Liver (tissue), 9 donors: ENCODE results near the gene PKD2. TPM values are rescaled to one million over a fixed set of nuclear protein-coding genes. Genes with fewer than 3 reads are reported as not detected.
A peak's percentile ranks its signal among the peaks of the same experiment; 100 is the strongest.

Source experiments
- DNase-seq: peaks from one replicate; pipeline ENCODE4 v3.0.0-alpha.2; 2017; ENCODE audit warnings: low spot score
- H3K27ac ChIP-seq, 2 donors: one replicate each; pipeline ENCODE4 v1.7.0; 2013; ENCODE audit warnings: inconsistent platforms in 2 of 2, low read length in 2 of 2, control low read depth in 1 of 2, low read depth in 1 of 2, mild to moderate bottlenecking in 1 of 2
- H3K27me3 ChIP-seq, 4 donors: one replicate each; pipeline versions ENCODE4 v1.6.1 to v1.7.0; 2013; ENCODE audit warnings: low read length in 3 of 4, inconsistent platforms in 1 of 4, mild to moderate bottlenecking in 1 of 4, moderate library complexity in 1 of 4; ENCODE audit not compliant: control insufficient read depth in 4 of 4, insufficient read depth in 4 of 4
- H3K36me3 ChIP-seq, 4 donors: one replicate each; pipeline versions ENCODE4 v1.6.1 to v1.7.0; 2013; ENCODE audit warnings: low read length in 3 of 4, mild to moderate bottlenecking in 3 of 4, low read depth in 1 of 4, moderate library complexity in 1 of 4; ENCODE audit not compliant: control insufficient read depth in 4 of 4, insufficient read depth in 3 of 4
- H3K4me1 ChIP-seq, 4 donors: one replicate each; pipeline versions ENCODE4 v1.6.1 to v1.7.0; 2013; ENCODE audit warnings: low read length in 3 of 4, mild to moderate bottlenecking in 3 of 4, moderate library complexity in 1 of 4; ENCODE audit not compliant: control insufficient read depth in 4 of 4, insufficient read depth in 4 of 4
- H3K4me3 ChIP-seq, 3 donors: one replicate each; pipeline versions ENCODE4 v1.6.1 to v1.7.0; 2013; ENCODE audit warnings: low read length in 3 of 3, control low read depth in 1 of 3, low read depth in 1 of 3, mild to moderate bottlenecking in 1 of 3
- H3K9ac ChIP-seq, 2 donors: one replicate each; pipeline ENCODE4 v1.7.0; 2013; ENCODE audit warnings: low read length in 2 of 2, mild to moderate bottlenecking in 2 of 2, moderate library complexity in 2 of 2, control low read depth in 1 of 2, low read depth in 1 of 2
- H3K9me3 ChIP-seq, 4 donors: one replicate each; pipeline versions ENCODE4 v1.6.1 to v1.7.0; 2013; ENCODE audit warnings: low read length in 3 of 4; ENCODE audit not compliant: control insufficient read depth in 4 of 4
- ATF3 ChIP-seq: IDR thresholded peaks from 2 replicates; pipeline ENCODE4 v1.6.1; 2016; ENCODE audit warnings: antibody characterized with exemption
- EGR1 ChIP-seq, 2 donors: IDR thresholded peaks; 2 replicates each; pipeline ENCODE4 v1.6.1; 2016 to 2018; ENCODE audit warnings: antibody characterized with exemption in 2 of 2, low read depth in 2 of 2
- FOXA1 ChIP-seq: IDR thresholded peaks from 2 replicates; pipeline ENCODE4 v1.6.1; 2016; ENCODE audit warnings: antibody characterized with exemption
- FOXA2 ChIP-seq: IDR thresholded peaks from 2 replicates; pipeline ENCODE4 v1.6.1; 2016; ENCODE audit warnings: antibody characterized with exemption
- GABPA ChIP-seq, 2 donors: IDR thresholded peaks in 1 of 2; conservative IDR thresholded peaks in 1 of 2; 2 replicates each; pipeline ENCODE4 v1.6.1; 2016; ENCODE audit warnings: antibody characterized with exemption in 2 of 2, mild to moderate bottlenecking in 1 of 2, moderate library complexity in 1 of 2
- HNF4A ChIP-seq, 2 donors: conservative IDR thresholded peaks; 2 replicates each; pipeline ENCODE4 v1.6.1; 2016; ENCODE audit warnings: antibody characterized with exemption in 2 of 2, mild to moderate bottlenecking in 2 of 2
- HNF4G ChIP-seq: IDR thresholded peaks from 2 replicates; pipeline ENCODE4 v1.6.1; 2016; ENCODE audit warnings: antibody characterized with exemption
- JUND ChIP-seq, 2 donors: IDR thresholded peaks; 2 replicates each; pipeline ENCODE4 v1.6.1; 2016; ENCODE audit warnings: antibody characterized with exemption in 2 of 2
- MAX ChIP-seq: IDR thresholded peaks from 2 replicates; pipeline ENCODE4 v1.6.1; 2016; ENCODE audit warnings: antibody characterized with exemption
- NR2F2 ChIP-seq: IDR thresholded peaks from 2 replicates; pipeline ENCODE4 v1.6.1; 2016; ENCODE audit warnings: antibody characterized with exemption
- RAD21 ChIP-seq, 2 donors: IDR thresholded peaks; 2 replicates each; pipeline ENCODE4 v1.6.1; 2016; ENCODE audit warnings: antibody characterized with exemption in 2 of 2, mild to moderate bottlenecking in 2 of 2
- REST ChIP-seq: IDR thresholded peaks from 2 replicates; pipeline ENCODE4 v1.6.1; 2016; ENCODE audit warnings: antibody characterized with exemption, mild to moderate bottlenecking
- RXRA ChIP-seq, 2 donors: IDR thresholded peaks; 2 replicates each; pipeline ENCODE4 v1.6.1; 2017 to 2018; ENCODE audit warnings: antibody characterized with exemption in 2 of 2, mild to moderate bottlenecking in 1 of 2
- SP1 ChIP-seq: IDR thresholded peaks from 2 replicates; pipeline ENCODE4 v1.6.1; 2018; ENCODE audit warnings: antibody characterized with exemption, mild to moderate bottlenecking
- TAF1 ChIP-seq: conservative IDR thresholded peaks from 2 replicates; pipeline ENCODE4 v1.6.1; 2016; ENCODE audit warnings: antibody characterized with exemption, mild to moderate bottlenecking
- YY1 ChIP-seq: IDR thresholded peaks from 2 replicates; pipeline ENCODE4 v1.6.1; 2016; ENCODE audit warnings: antibody characterized with exemption, mild to moderate bottlenecking
- ZBTB33 ChIP-seq: IDR thresholded peaks from 2 replicates; pipeline ENCODE4 v1.6.1; 2016; ENCODE audit warnings: antibody characterized with exemption
- WGBS: extraction: QIAGEN DNeasy Blood & Tissue Kit; methylation state at CpG from one replicate; pipeline ENCODE4 v1.1.7; 2013; 5-methylcytosine and 5-hydroxymethylcytosine counted together
- polyA plus RNA-seq, 2 donors: library from polyadenylated mRNA; stranded (reverse) in 1 of 2; unstranded in 1 of 2; fragments of 200-250 nt in 1 of 2; fragments of >200 nt in 1 of 2; fragmentation: Nextera tagmentation in 1 of 2; extraction: Ambion mirVana in 1 of 2; gene quantifications; one replicate each; pipeline versions ENCODE4 v1.2.1 to v1.2.3, GENCODE V29; 2013 to 2015
- total RNA-seq, 2 donors: library from RNA; depleted of rRNA; stranded (reverse); fragments of >200 nt; gene quantifications; one replicate each; pipeline ENCODE4 v1.2.3, GENCODE V29; 2014
- donor health status: healthy.
- donor health status: healthy.
- donor health status: healthy.
- donor health status: healthy.
- donor health status: healthy.

Gene PKD2
- total and polyA plus RNA-seq, 4 donors: 1.5 to 11.4 (median 7.1) TPM

- H3K4me3 ChIP-seq: no peak overlapping the region
- H3K9me3 ChIP-seq: no peaks in the 10 kb centered on the region
- no peak for DNase-seq
- TF ChIP-seq HNF4G: no peak
- no peak for TF ChIP-seq EGR1 (IDR thresholded peaks at IDR 0.05; ENCODE audit: low read depth in 2 of 2)
- peak; percentile 35 to 63 for TF ChIP-seq RXRA (IDR thresholded peaks at IDR 0.05)
- TF ChIP-seq HNF4A (conservative IDR thresholded peaks at IDR 0.05): peak; percentile 13 to 35
- TF ChIP-seq ZBTB33: peak; percentile 23
- H3K9ac ChIP-seq: no peak overlapping the region
- H3K36me3 ChIP-seq: no peaks in the 10 kb centered on the region
- H3K4me1 ChIP-seq: peaks cover 0 to 8% (median 3%) of the 10 kb centered on the region in 4 donors
- no peaks in the 10 kb centered on the region for H3K27me3 ChIP-seq
- WGBS: 82% methylated on average over 5 of the region's 5 CpGs
- no peak overlapping the region for H3K27ac ChIP-seq
Observed at GRCh38 chr4:87977521-87978278, 29.7 kb upstream of the PKD2 start.

GRCh38 chr4:87978681-87979080, 28.8 kb upstream of the PKD2 start:
- no peak overlapping the region for H3K9ac ChIP-seq
- DNase-seq: no peak
- H3K9me3 ChIP-seq: no peaks in the 10 kb centered on the region
- peaks cover 0 to 8% (median under 1%) of the 10 kb centered on the region in 4 donors for H3K4me1 ChIP-seq
- no peak overlapping the region for H3K27ac ChIP-seq
- H3K36me3 ChIP-seq: no peaks in the 10 kb centered on the region
- 96% methylated on average over 1 of the region's 1 CpG for WGBS
- no peak overlapping the region for H3K4me3 ChIP-seq
- no peaks in the 10 kb centered on the region for H3K27me3 ChIP-seq
- TF ChIP-seq HNF4G (no peak), NR2F2 (no peak), ATF3 (no peak), MAX (no peak), REST (no peak), YY1 (no peak), EGR1 (IDR thresholded peaks at IDR 0.05; ENCODE audit: low read depth in 2 of 2) (no peak), FOXA1 (no peak), JUND (IDR thresholded peaks at IDR 0.05) (no peak), GABPA (IDR thresholded peaks at IDR 0.05 in 1 of 2, conservative IDR thresholded peaks at IDR 0.05 in 1 of 2) (no peak), RXRA (IDR thresholded peaks at IDR 0.05) (no peak), SP1 (no peak), TAF1 (no peak), HNF4A (conservative IDR thresholded peaks at IDR 0.05) (no peak), FOXA2 (no peak), ZBTB33 (no peak), RAD21 (IDR thresholded peaks at IDR 0.05) (no peak)
